K562 (cell line): ENCODE results near the gene RYR1. TPM values are rescaled to one million over a fixed set of nuclear protein-coding genes. Genes with fewer than 3 reads are reported as not detected.
A peak's percentile ranks its signal among the peaks of the same experiment; 100 is the strongest.

Experiments used
- ATAC-seq: fragments of 200-7000 bp; cut with Tn5 transposase; 3 replicates; pipeline ENCODE4 v1.9.1; 2020; ENCODE audit warnings: moderate library complexity
- BruUV-seq: library from RNA; stranded (reverse); fragments of 400-500 nt; replicated peaks from 2 replicates; lab custom pipeline; 2021; lab: Mats Ljungman, UMichigan
- CTCF ChIA-PET: fragments of 300-600 bp; formaldehyde crosslinking; extraction: SDS; loops from one replicate; lab custom pipeline; 2021; ENCODE audit warnings: low intra/inter-chr PET ratio; lab: Yijun Ruan, JAX
- POLR2A ChIA-PET: fragments of 300-600, 350-650 bp; sonication (Branson Sonifier 250); formaldehyde crosslinking; extraction: SDS; loops from one replicate; lab custom pipeline; 2021; ENCODE audit warnings: antibody characterized with exemption, inconsistent platforms; lab: Yijun Ruan, JAX
- DNase-seq, 4 experiments: peaks; one replicate each; pipeline versions ENCODE4 v3.0.0 to v3.0.0-alpha.2; 2011 to 2018; ENCODE audit warnings: low spot score in 3 of 4, mixed read lengths in 3 of 4; ENCODE audit errors: extremely low read depth in 1 of 4
- FAIRE-seq: peaks from 2 replicates; lab custom pipeline; 2011; peaks lifted over from hg19 to GRCh38; lab: Jason Lieb, UNC
- H2AFZ ChIP-seq: 2 replicates; pipeline ENCODE4 v1.6.0; 2011; ENCODE audit warnings: low read depth, low read length, control low read depth, inconsistent platforms
- H3K27ac ChIP-seq: fragments of 200-600 bp; 3 replicates; pipeline ENCODE4 v1.8.0; 2011; ENCODE audit warnings: low read depth, mild to moderate bottlenecking, control low read depth, inconsistent platforms, low read length, moderate library complexity, mixed read lengths; ENCODE audit errors: extremely low read depth
- H3K27me3 ChIP-seq, 2 experiments: fragments of 300-600 bp in 1 of 2; 2 replicates in 1 of 2; 3 replicates in 1 of 2; pipeline versions ENCODE4 v1.6.0 to v1.8.0; 2011; ENCODE audit warnings: inconsistent platforms in 2 of 2, low read length in 2 of 2, mild to moderate bottlenecking in 1 of 2, mixed read lengths in 1 of 2, moderate library complexity in 1 of 2; ENCODE audit not compliant: control insufficient read depth in 2 of 2, insufficient read depth in 2 of 2
- H3K36me3 ChIP-seq: fragments of 300-600 bp; 3 replicates; pipeline ENCODE4 v1.8.0; 2011; ENCODE audit warnings: mild to moderate bottlenecking, low read length, inconsistent platforms; ENCODE audit not compliant: control insufficient read depth, insufficient read depth
- H3K4me1 ChIP-seq, 2 experiments: fragments of 200-600 bp in 1 of 2; replicated peaks in 1 of 2; 2 replicates in 1 of 2; 3 replicates in 1 of 2; pipeline versions ENCODE4 v1.5.1 to v1.8.0; 2011; ENCODE audit warnings: inconsistent platforms in 2 of 2, low read length in 2 of 2, mild to moderate bottlenecking in 1 of 2, mixed read lengths in 1 of 2, moderate library complexity in 1 of 2; ENCODE audit not compliant: control insufficient read depth in 2 of 2, insufficient read depth in 2 of 2
- H3K4me2 ChIP-seq: 2 replicates; pipeline ENCODE4 v1.6.1; 2011; ENCODE audit warnings: low read length, control low read depth, inconsistent platforms, mixed read lengths; ENCODE audit not compliant: insufficient read depth
- H3K4me3 ChIP-seq: fragments of 200-600 bp; sonication (generic), shearing (Covaris generic); 2 replicates; pipeline ENCODE4 v1.5.1; 2016; ENCODE audit warnings: control low read depth, inconsistent platforms
- H3K79me2 ChIP-seq: fragments of 200-600 bp; 3 replicates; pipeline ENCODE4 v1.8.0; 2011; ENCODE audit warnings: low read length, inconsistent platforms; ENCODE audit not compliant: control insufficient read depth, insufficient read depth
- H3K9ac ChIP-seq, 2 experiments: 2 replicates each; pipeline versions ENCODE4 v1.6.0 to v1.6.1; 2011; ENCODE audit warnings: low read depth in 2 of 2, low read length in 2 of 2, control low read depth in 1 of 2, inconsistent platforms in 1 of 2, mild to moderate bottlenecking in 1 of 2, mixed read lengths in 1 of 2; ENCODE audit not compliant: insufficient read depth in 1 of 2
- H3K9me1 ChIP-seq: one replicate; pipeline ENCODE4 v1.6.0; 2011; ENCODE audit warnings: inconsistent platforms, mild to moderate bottlenecking, low read length, moderate library complexity; ENCODE audit not compliant: control insufficient read depth, insufficient read depth
- H3K9me3 ChIP-seq: replicated peaks from 2 replicates; pipeline ENCODE4 v1.5.1; 2011; ENCODE audit warnings: low read depth, low read length, inconsistent platforms; ENCODE audit not compliant: control insufficient read depth, insufficient read depth
- H4K20me1 ChIP-seq: replicated peaks from 2 replicates; pipeline ENCODE4 v1.6.1; 2011; ENCODE audit warnings: low read length, inconsistent platforms, mixed read lengths; ENCODE audit not compliant: control insufficient read depth, insufficient read depth
- CBX3 ChIP-seq, 2 experiments: IDR thresholded peaks; 1 replicate in 1 of 2; 2 replicates in 1 of 2; pipeline ENCODE4 v1.6.1; 2012; ENCODE audit warnings: inconsistent platforms in 2 of 2, low read length in 2 of 2, borderline replicate concordance in 1 of 2, control low read depth in 1 of 2
- HNRNPH1 ChIP-seq: fragments of 200-400 bp; formaldehyde crosslinking; optimal IDR thresholded peaks from 2 replicates; pipeline ENCODE3; 2017; ENCODE audit warnings: low read depth, mild to moderate bottlenecking, low read length, moderate library complexity
- NFE2L1 ChIP-seq: fragments of 450-650 bp; IDR thresholded peaks from 2 replicates; pipeline ENCODE4 v1.6.1; 2016; ENCODE audit warnings: missing genetic modification characterization, low read depth, mild to moderate bottlenecking, missing compliant biosample characterization, moderate library complexity, borderline replicate concordance
- NR2C1 ChIP-seq, 2 experiments: fragments of 450-650 bp; IDR thresholded peaks; 2 replicates each; pipeline ENCODE4 v1.6.1; 2017; ENCODE audit warnings: mild to moderate bottlenecking in 2 of 2, antibody characterized with exemption in 1 of 2, inconsistent platforms in 1 of 2, missing compliant biosample characterization in 1 of 2, missing genetic modification characterization in 1 of 2
- PHF21A ChIP-seq: fragments of 450-650 bp; IDR thresholded peaks from 2 replicates; pipeline ENCODE4 v1.6.1; 2017; ENCODE audit warnings: low read depth, borderline replicate concordance
- PPARD ChIP-seq: fragments of 250-450 bp; sonication (Bioruptor Pico); IDR thresholded peaks from 2 replicates; pipeline ENCODE4 v1.8.0; 2022; ENCODE audit warnings: inconsistent platforms, mild to moderate bottlenecking, moderate library complexity
- SMARCC2 ChIP-seq: fragments of 450-650 bp; IDR thresholded peaks from 2 replicates; pipeline ENCODE4 v1.6.1; 2017; ENCODE audit warnings: antibody characterized with exemption, moderate library complexity, mild to moderate bottlenecking, low read depth
- SPI1 ChIP-seq: IDR thresholded peaks from 2 replicates; pipeline ENCODE4 v1.6.1; 2011; ENCODE audit warnings: low read depth, low read length, control low read depth, borderline replicate concordance
- SREBF2 ChIP-seq: sonication (generic); formaldehyde crosslinking; IDR thresholded peaks from 2 replicates; pipeline ENCODE4 v1.4.0; 2020; ENCODE audit warnings: mild to moderate bottlenecking, missing genetic modification reagents
- TCFL5 ChIP-seq: fragments of 250-450 bp; sonication (Bioruptor Pico); conservative IDR thresholded peaks from 2 replicates; pipeline ENCODE4 v1.6.1; 2021; ENCODE audit warnings: mild to moderate bottlenecking, moderate library complexity, matching md5 sums
- TRIM24 ChIP-seq, 2 experiments: fragments of 450-650 bp; IDR thresholded peaks; 2 replicates each; pipeline ENCODE4 v1.6.1; 2016
- TRIM28 ChIP-seq: fragments of 450-650 bp; IDR thresholded peaks from 2 replicates; pipeline ENCODE4 v1.6.1; 2017
- ZBTB1 ChIP-seq: sonication (generic); formaldehyde crosslinking; IDR thresholded peaks from 2 replicates; pipeline ENCODE4 v1.8.1; 2023; ENCODE audit warnings: missing genetic modification reagents, low read depth, mild to moderate bottlenecking, borderline replicate concordance
- ZNF24 ChIP-seq: fragments of 450-650 bp; IDR thresholded peaks from 2 replicates; pipeline ENCODE4 v1.6.1; 2016
- ZNF75A ChIP-seq: fragments of 450-650 bp; formaldehyde crosslinking; IDR thresholded peaks from 2 replicates; pipeline ENCODE4 v1.4.0; 2020; ENCODE audit warnings: mild to moderate bottlenecking
- WGBS: fragments of 100-300 bp; shearing (Covaris generic); methylation state at CpG from one replicate; pipeline ENCODE4 v1.1.6; 2016; ENCODE audit warnings: low coverage, mixed read lengths; ENCODE audit not compliant: insufficient coverage; ENCODE audit errors: missing lambda C conversion rate; 5-methylcytosine and 5-hydroxymethylcytosine counted together
- in situ Hi-C: fragments of 300-500 bp; cut with MboI; formaldehyde crosslinking; loops from 4 replicates; pipeline ENCODE4 v1.15.0; 2018; ENCODE audit warnings: inconsistent platforms, mixed read lengths
- intact Hi-C: fragments of 100-400 bp; cut with micrococcal nuclease; formaldehyde crosslinking; loops from 2 replicates; pipeline ENCODE4 v1.14.2; 2022
- polyA plus RNA-seq, 8 experiments: library from polyadenylated mRNA; depleted of rRNA in 4 of 8; stranded (reverse) in 5 of 8; unstranded in 3 of 8; fragments of >200 nt; fragmentation: Nextera tagmentation in 2 of 8; fragmentation: Illumina TruSeq in 1 of 8; extraction: Ambion mirVana in 2 of 8; extraction: Trizol in 1 of 8; gene quantifications; 2 replicates each; pipeline versions ENCODE4 v1.2.1 to v1.2.3, GENCODE V29; 2011 to 2014; ENCODE audit warnings: inconsistent platforms in 1 of 8, missing spikeins in 1 of 8
- total RNA-seq, 7 experiments: library from RNA; depleted of rRNA in 6 of 7; stranded (reverse); fragments of >200 nt in 6 of 7; fragmentation: Illumina TruSeq in 2 of 7; extraction: Trizol in 2 of 7; gene quantifications; 2 replicates each; pipeline versions ENCODE4 v1.2.1 to v1.2.3, GENCODE V29; 2011 to 2021; ENCODE audit warnings: low replicate concordance in 1 of 7
- TF ChIP-seq, protein P1 (sequence below): fragments of 450-650 bp; conservative IDR thresholded peaks from 2 replicates; pipeline ENCODE4 v1.6.1; 2016; ENCODE audit warnings: missing genetic modification characterization, low read depth, mild to moderate bottlenecking, missing compliant biosample characterization, moderate library complexity

RYR1 gene
- total and polyA plus RNA-seq, 9 of the 15 experiments (the other 6 are each of a cell fraction or from before 2014, with no cell fraction given): 0.11 to 7.4 (median 3.7) TPM

- ChIA-PET POLR2A (no interaction called here), CTCF (no interaction called here)
- Histone ChIP-seq H3K4me1 (peaks cover 0 to 6% of the 10 kb centered on the region in 2 experiments; a peak in 1 of 5 replicates), H3K4me2 (no peak overlapping the region), H3K36me3 (peaks cover 19% of the 10 kb centered on the region; the same call in 2 of the 3 replicates), H3K9me1 (no peaks in the 10 kb centered on the region), H3K9me3 (no peaks in the 10 kb centered on the region), H3K79me2 (no peaks in the 10 kb centered on the region), H3K9ac (no peak overlapping the region), H2AFZ (no peak overlapping the region), H3K27ac (no peak overlapping the region), H4K20me1 (no peaks in the 10 kb centered on the region), H3K27me3 (no peaks in the 10 kb centered on the region), H3K4me3 (no peak overlapping the region)
- WGBS: 35% methylated on average over 8 of the region's 9 CpGs
- intact Hi-C loops (no loop called here), in situ Hi-C loops (no loop called here)
- BruUV-seq: no TSS peak
- FAIRE-seq: no peak
- no peak for DNase-seq
- TF ChIP-seq SPI1 (peak; percentile 14; the same call in 1 of the 2 replicates), SMARCC2 (no peak)
- no peak for ATAC-seq
Observed at GRCh38 chr19:38488776-38489481, 55.4 kb downstream of the RYR1 start.

DNA sequence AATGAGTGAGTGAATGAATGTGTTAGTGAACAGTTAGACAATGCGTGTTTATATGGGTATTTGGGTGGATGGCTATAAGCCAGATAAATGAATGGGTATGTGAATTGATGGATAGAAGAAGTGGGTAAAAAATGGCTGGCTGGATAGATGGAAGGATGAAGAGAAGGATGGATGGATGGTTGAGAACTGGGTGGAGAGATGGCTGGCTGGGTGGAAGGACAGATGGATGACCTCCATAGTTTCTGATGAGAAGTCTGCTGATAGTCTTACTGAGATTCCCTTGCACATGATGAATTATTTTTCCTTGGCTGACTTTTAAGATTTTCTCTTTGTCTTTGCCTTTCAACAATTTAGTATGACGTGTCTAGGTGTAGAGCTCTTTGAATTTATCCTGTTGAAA lies 57.4 kb downstream of the RYR1 start:
- WGBS: 77% methylated on average over 2 of the region's 2 CpGs
- DNase-seq (no peak), ATAC-seq (no peak), FAIRE-seq (no peak)
- no peak overlapping the region for H3K4me2 ChIP-seq
- no peak overlapping the region for H3K9ac ChIP-seq
- no peaks in the 10 kb centered on the region for H3K9me3 ChIP-seq
- H3K9me1 ChIP-seq: no peaks in the 10 kb centered on the region
- in situ Hi-C loops (no loop called here), intact Hi-C loops (no loop called here)
- H2AFZ ChIP-seq: no peak overlapping the region
- POLR2A ChIA-PET: no interaction called here
- no peaks in the 10 kb centered on the region for H3K79me2 ChIP-seq
- no peak overlapping the region for H3K4me3 ChIP-seq
- CTCF ChIA-PET: no interaction called here
- no peaks in the 10 kb centered on the region for H3K27me3 ChIP-seq
- H3K36me3 ChIP-seq: peaks cover 26% of the 10 kb centered on the region; the same call in 2 of the 3 replicates
- no TSS peak for BruUV-seq
- H3K27ac ChIP-seq: no peak overlapping the region
- H3K4me1 ChIP-seq: peaks cover 0 to 4% of the 10 kb centered on the region in 2 experiments; a peak in 1 of 5 replicates
- no peaks in the 10 kb centered on the region for H4K20me1 ChIP-seq
- TF ChIP-seq HNRNPH1: no peak
- peak in 1 of 2 experiments; percentile 90; a peak in 2 of 3 replicates for TF ChIP-seq CBX3 (IDR thresholded peaks at IDR 0.05; ENCODE audit: borderline replicate concordance in 1 of 2, low read length in 2 of 2)
- peak; percentile 77; the same call in 1 of the 2 replicates for TF ChIP-seq TRIM28
- TF ChIP-seq SREBF2 (CRISPR knock-in tag): no peak
- TF ChIP-seq PHF21A: no peak
- TF ChIP-seq TRIM24 (IDR thresholded peaks at IDR 0.05): 0 out of 4 replicates have a peak, but pooled peaks of 1 of the 2 experiments have one; percentile 27
- no peak for TF ChIP-seq ZBTB1 (CRISPR knock-in tag)
- no peak for TF ChIP-seq NFE2L1 (tag)
- TF ChIP-seq ZNF24: peak; percentile 76; the same call in 1 of the 2 replicates
- TF ChIP-seq TCFL5 (CRISPR knock-in tag): no peak
- no peak for TF ChIP-seq PPARD (CRISPR knock-in tag)
- TF ChIP-seq, protein P1, sequence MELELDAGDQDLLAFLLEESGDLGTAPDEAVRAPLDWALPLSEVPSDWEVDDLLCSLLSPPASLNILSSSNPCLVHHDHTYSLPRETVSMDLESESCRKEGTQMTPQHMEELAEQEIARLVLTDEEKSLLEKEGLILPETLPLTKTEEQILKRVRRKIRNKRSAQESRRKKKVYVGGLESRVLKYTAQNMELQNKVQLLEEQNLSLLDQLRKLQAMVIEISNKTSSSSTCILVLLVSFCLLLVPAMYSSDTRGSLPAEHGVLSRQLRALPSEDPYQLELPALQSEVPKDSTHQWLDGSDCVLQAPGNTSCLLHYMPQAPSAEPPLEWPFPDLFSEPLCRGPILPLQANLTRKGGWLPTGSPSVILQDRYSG (tag): no peak
- no peak for TF ChIP-seq ZNF75A (CRISPR knock-in tag)
- TF ChIP-seq NR2C1 (IDR thresholded peaks at IDR 0.05): 0 out of 2 replicates have a peak, but pooled peaks have one; percentile 19
- no peak for TF ChIP-seq NR2C1 (tag; IDR thresholded peaks at IDR 0.05)
